Fibroblast of lung (primary cell): ENCODE results near the gene SNORC. TPM values are rescaled to one million over a fixed set of nuclear protein-coding genes. Genes with fewer than 3 reads are reported as not detected.
A peak's percentile ranks its signal among the peaks of the same experiment; 100 is the strongest.

Source experiments
- DNase-seq, 2 donors: peaks; one replicate each; pipeline versions ENCODE4 v3.0.0 to v3.0.0-alpha.2; 2010; ENCODE audit warnings: low read depth in 2 of 2
- H2AFZ ChIP-seq: 2 replicates; pipeline ENCODE4 v1.5.1; 2012; ENCODE audit warnings: low read length, control low read depth, inconsistent platforms
- H3K27ac ChIP-seq: 2 replicates; pipeline ENCODE4 v1.5.1; 2011; ENCODE audit warnings: low read length, control low read depth; ENCODE audit not compliant: insufficient read depth
- H3K27me3 ChIP-seq: 2 replicates; pipeline ENCODE4 v1.5.1; 2011; ENCODE audit warnings: mild to moderate bottlenecking, low read length; ENCODE audit not compliant: control insufficient read depth, insufficient read depth
- H3K36me3 ChIP-seq: 2 replicates; pipeline ENCODE4 v1.5.1; 2011; ENCODE audit warnings: low read length; ENCODE audit not compliant: control insufficient read depth, insufficient read depth
- H3K4me1 ChIP-seq: 2 replicates; pipeline ENCODE4 v1.5.1; 2011; ENCODE audit warnings: low read length; ENCODE audit not compliant: control insufficient read depth, insufficient read depth; ENCODE audit errors: extremely low read depth
- H3K4me2 ChIP-seq: 2 replicates; pipeline ENCODE4 v1.5.1; 2011; ENCODE audit warnings: low read length, control low read depth; ENCODE audit not compliant: insufficient read depth; ENCODE audit errors: extremely low read depth
- H3K4me3 ChIP-seq, 4 experiments: fragments of 200-600 bp in 1 of 4; sonication (generic) in 1 of 4; replicated peaks in 1 of 4; 2 replicates each; pipeline ENCODE4 v1.5.1; 2011 to 2016; ENCODE audit warnings: low read length in 4 of 4, low read depth in 3 of 4, mild to moderate bottlenecking in 3 of 4, control low read depth in 2 of 4, inconsistent platforms in 1 of 4, mixed read lengths in 1 of 4; ENCODE audit not compliant: insufficient read depth in 1 of 4; ENCODE audit errors: control extremely low read depth in 1 of 4
- H3K79me2 ChIP-seq: 2 replicates; pipeline ENCODE4 v1.5.1; 2012; ENCODE audit warnings: mild to moderate bottlenecking, low read length, inconsistent platforms; ENCODE audit not compliant: control insufficient read depth, insufficient read depth
- H3K9ac ChIP-seq: 2 replicates; pipeline ENCODE4 v1.5.1; 2011; ENCODE audit warnings: mild to moderate bottlenecking, low read length, control low read depth; ENCODE audit not compliant: insufficient read depth
- H3K9me3 ChIP-seq: 2 replicates; pipeline ENCODE4 v1.5.1; 2012; ENCODE audit warnings: low read depth, low read length; ENCODE audit not compliant: control insufficient read depth, insufficient read depth
- H4K20me1 ChIP-seq: 2 replicates; pipeline ENCODE4 v1.5.1; 2011; ENCODE audit warnings: low read length; ENCODE audit not compliant: control insufficient read depth, insufficient read depth; ENCODE audit errors: extremely low read depth
- CTCF ChIP-seq, 2 donors: IDR thresholded peaks in 1 of 2; conservative IDR thresholded peaks in 1 of 2; 1 replicate in 1 of 2; 2 replicates in 1 of 2; pipeline ENCODE4 v1.5.1; 2011 to 2012; ENCODE audit warnings: low read length in 2 of 2, control low read depth in 1 of 2, inconsistent platforms in 1 of 2, low read depth in 1 of 2, mild to moderate bottlenecking in 1 of 2
- EZH2 ChIP-seq: IDR thresholded peaks from 2 replicates; pipeline ENCODE4 v1.5.1; 2012; ENCODE audit warnings: low read length, control low read depth, mild to moderate bottlenecking; ENCODE audit errors: missing control alignments
- polyA plus RNA-seq, 2 donors: library from polyadenylated mRNA; depleted of rRNA in 1 of 2; stranded (reverse) in 1 of 2; unstranded in 1 of 2; fragments of >200 nt; gene quantifications; 2 replicates each; pipeline ENCODE4 v1.2.1, GENCODE V29; 2011 to 2012; ENCODE audit warnings: missing spikeins in 1 of 2
- total RNA-seq: library from RNA; depleted of rRNA; stranded (reverse); fragments of >200 nt; gene quantifications from 2 replicates; pipeline ENCODE4 v1.2.1, GENCODE V29; 2014

Gene SNORC
- total and polyA plus RNA-seq, 2 donors (not counting 1 experiment from before 2014, with no cell fraction given), result 0.14 to 0.83 TPM

DNA sequence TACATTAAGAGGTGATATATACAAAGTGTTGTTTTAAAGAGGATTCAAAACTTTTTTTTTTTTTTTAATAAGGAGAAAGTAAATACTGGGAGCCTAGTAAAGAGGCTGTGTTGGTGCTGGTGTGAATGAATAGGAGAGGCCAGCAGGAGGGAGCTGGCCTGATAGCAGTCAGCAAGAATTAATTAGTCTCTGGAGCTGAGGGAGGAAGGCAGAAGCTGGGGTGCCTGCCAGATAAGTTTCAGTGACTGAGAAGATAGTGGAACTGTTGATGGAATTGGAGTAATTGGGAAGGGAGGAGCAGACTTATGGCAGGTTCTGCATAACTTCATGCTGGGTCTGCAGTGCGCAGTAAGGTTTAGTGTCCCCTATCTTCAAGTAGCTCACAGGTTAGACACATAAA is 36.2 kb upstream of the SNORC start:
- Histone ChIP-seq H2AFZ (no peak overlapping the region), H4K20me1 (no peaks in the 10 kb centered on the region), H3K36me3 (peaks cover 13% of the 10 kb centered on the region), H3K79me2 (no peaks in the 10 kb centered on the region), H3K4me3 (no peak overlapping the region), H3K9me3 (no peaks in the 10 kb centered on the region), H3K9ac (no peak overlapping the region), H3K27me3 (no peaks in the 10 kb centered on the region), H3K4me1 (peaks cover 4% of the 10 kb centered on the region), H3K27ac (no peak overlapping the region), H3K4me2 (no peak overlapping the region)
- TF ChIP-seq CTCF (conservative IDR thresholded peaks at IDR 0.05 in 1 of 2, IDR thresholded peaks at IDR 0.05 in 1 of 2; ENCODE audit: low read depth in 1 of 2, low read length in 2 of 2) (no peak), EZH2 (no peak)
- DNase-seq, result no peak

GRCh38 chr2:232835687-232836208 is 34.3 kb upstream of the SNORC start:
- H2AFZ ChIP-seq, result no peak overlapping the region
- H3K4me2 ChIP-seq, result no peak overlapping the region
- H3K36me3 ChIP-seq, result peaks cover 13% of the 10 kb centered on the region

DNA sequence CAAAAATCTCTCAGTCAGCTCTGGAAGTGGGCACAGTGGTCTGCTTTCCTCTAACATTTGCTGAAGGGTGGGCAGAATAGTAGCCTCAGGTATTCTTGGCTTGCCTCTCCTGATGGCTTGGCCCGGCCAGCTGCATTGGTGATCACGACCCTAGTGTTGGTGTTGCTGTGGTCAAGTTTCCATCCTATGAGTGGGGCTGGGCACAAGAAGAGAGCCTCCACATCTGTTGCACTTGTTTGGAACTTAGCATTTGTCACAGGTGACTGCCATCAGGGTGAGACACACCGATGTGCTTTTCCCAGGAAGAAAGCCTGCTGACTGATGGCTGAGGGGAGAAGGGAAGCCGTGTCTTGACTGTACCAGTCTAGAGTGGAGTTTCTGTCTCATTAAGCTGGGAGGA is 33.1 kb upstream of the SNORC start:
- H3K4me3 ChIP-seq, result no peak overlapping the region
- H3K9ac ChIP-seq, result no peak overlapping the region
- TF ChIP-seq CTCF (conservative IDR thresholded peaks at IDR 0.05 in 1 of 2, IDR thresholded peaks at IDR 0.05 in 1 of 2; ENCODE audit: low read depth in 1 of 2, low read length in 2 of 2), result no peak
- TF ChIP-seq EZH2, result no peak
- no peak for DNase-seq
- no peak overlapping the region for H2AFZ ChIP-seq
- no peak overlapping the region for H3K27ac ChIP-seq
- H3K36me3 ChIP-seq, result peaks cover 11% of the 10 kb centered on the region
- H3K4me2 ChIP-seq, result no peak overlapping the region
- no peaks in the 10 kb centered on the region for H3K79me2 ChIP-seq
- no peaks in the 10 kb centered on the region for H3K27me3 ChIP-seq
- H3K4me1 ChIP-seq, result peaks cover 4% of the 10 kb centered on the region
- H4K20me1 ChIP-seq, result no peaks in the 10 kb centered on the region
- H3K9me3 ChIP-seq, result no peaks in the 10 kb centered on the region

More at GRCh38 chr2:232835687-232836208, 34.3 kb upstream of the SNORC start:
- H3K27ac ChIP-seq, result no peak overlapping the region
- no peak overlapping the region for H3K4me3 ChIP-seq
- H3K27me3 ChIP-seq, result no peaks in the 10 kb centered on the region
- H3K4me1 ChIP-seq, result peaks cover 4% of the 10 kb centered on the region
- H4K20me1 ChIP-seq, result no peaks in the 10 kb centered on the region
- H3K79me2 ChIP-seq, result no peaks in the 10 kb centered on the region
- H3K9me3 ChIP-seq, result no peaks in the 10 kb centered on the region
- TF ChIP-seq CTCF (conservative IDR thresholded peaks at IDR 0.05 in 1 of 2, IDR thresholded peaks at IDR 0.05 in 1 of 2; ENCODE audit: low read depth in 1 of 2, low read length in 2 of 2) (no peak), EZH2 (no peak)
- no peak overlapping the region for H3K9ac ChIP-seq
- peak in 1 of 2 donors; percentile 17 for DNase-seq
